Progenitor cell of endocrine pancreas (in vitro differentiated cells): ENCODE data around the gene PTH1R. TPM values are rescaled to one million over a fixed set of nuclear protein-coding genes. Genes with fewer than 3 reads are reported as not detected.
"Not testable (repeated sequence)": the region's sequence is repeated elsewhere in the genome, so short reads cannot be mapped to it uniquely, and the experiment has no call there.

Experiments
- DNase-seq: peaks from one replicate; pipeline ENCODE4 v3.0.0; 2021; ENCODE audit warnings: low spot score; ENCODE audit not compliant: unreplicated experiment
- H3K27ac Mint-ChIP-seq: 2 replicates; pipeline ENCODE4 v1.8.0; 2021; ENCODE audit warnings: mild to moderate bottlenecking, moderate library complexity, mixed read lengths
- H3K27me3 Mint-ChIP-seq: 2 replicates; pipeline ENCODE4 v1.8.0; 2021; ENCODE audit warnings: mixed read lengths
- H3K36me3 Mint-ChIP-seq: 2 replicates; pipeline ENCODE4 v1.8.0; 2022; ENCODE audit warnings: mixed read lengths; ENCODE audit not compliant: insufficient read depth
- H3K4me1 Mint-ChIP-seq: 2 replicates; pipeline ENCODE4 v1.8.0; 2021; ENCODE audit warnings: low read depth, mixed read lengths
- H3K4me3 Mint-ChIP-seq: 2 replicates; pipeline ENCODE4 v1.8.0; 2021; ENCODE audit warnings: low read depth, mild to moderate bottlenecking, moderate library complexity, mixed read lengths
- H3K9me3 Mint-ChIP-seq: 2 replicates; pipeline ENCODE4 v1.8.0; 2021; ENCODE audit warnings: low read depth, mixed read lengths
- total RNA-seq: library from RNA; stranded (reverse); gene quantifications from 2 replicates; pipeline ENCODE4 v1.2.1, GENCODE V29; 2021
- TF ChIP-seq, protein P1 (sequence below): fragments of 200-600 bp; sonication (generic); IDR thresholded peaks from one replicate; pipeline ENCODE4 v1.5.0; 2021; ENCODE audit warnings: antibody characterized with exemption, mild to moderate bottlenecking; ENCODE audit not compliant: unreplicated experiment

Gene PTH1R
- total RNA-seq, 1 donor from 2014 or later: 0.26 TPM

- no peak overlapping the region for H3K4me3 Mint-ChIP-seq
- H3K27me3 Mint-ChIP-seq: peaks cover 4% of the 10 kb centered on the region
- no peak for DNase-seq
- H3K9me3 Mint-ChIP-seq: no peaks in the 10 kb centered on the region
- H3K27ac Mint-ChIP-seq: no peak overlapping the region
- H3K4me1 Mint-ChIP-seq: no peaks in the 10 kb centered on the region
- TF ChIP-seq, protein P1, sequence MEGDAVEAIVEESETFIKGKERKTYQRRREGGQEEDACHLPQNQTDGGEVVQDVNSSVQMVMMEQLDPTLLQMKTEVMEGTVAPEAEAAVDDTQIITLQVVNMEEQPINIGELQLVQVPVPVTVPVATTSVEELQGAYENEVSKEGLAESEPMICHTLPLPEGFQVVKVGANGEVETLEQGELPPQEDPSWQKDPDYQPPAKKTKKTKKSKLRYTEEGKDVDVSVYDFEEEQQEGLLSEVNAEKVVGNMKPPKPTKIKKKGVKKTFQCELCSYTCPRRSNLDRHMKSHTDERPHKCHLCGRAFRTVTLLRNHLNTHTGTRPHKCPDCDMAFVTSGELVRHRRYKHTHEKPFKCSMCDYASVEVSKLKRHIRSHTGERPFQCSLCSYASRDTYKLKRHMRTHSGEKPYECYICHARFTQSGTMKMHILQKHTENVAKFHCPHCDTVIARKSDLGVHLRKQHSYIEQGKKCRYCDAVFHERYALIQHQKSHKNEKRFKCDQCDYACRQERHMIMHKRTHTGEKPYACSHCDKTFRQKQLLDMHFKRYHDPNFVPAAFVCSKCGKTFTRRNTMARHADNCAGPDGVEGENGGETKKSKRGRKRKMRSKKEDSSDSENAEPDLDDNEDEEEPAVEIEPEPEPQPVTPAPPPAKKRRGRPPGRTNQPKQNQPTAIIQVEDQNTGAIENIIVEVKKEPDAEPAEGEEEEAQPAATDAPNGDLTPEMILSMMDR: no peak
- peaks cover 2% of the 10 kb centered on the region for H3K36me3 Mint-ChIP-seq
These were observed 30.4 kb downstream of the PTH1R start for GRCh38 chr3:46907960-46908293.

DNA sequence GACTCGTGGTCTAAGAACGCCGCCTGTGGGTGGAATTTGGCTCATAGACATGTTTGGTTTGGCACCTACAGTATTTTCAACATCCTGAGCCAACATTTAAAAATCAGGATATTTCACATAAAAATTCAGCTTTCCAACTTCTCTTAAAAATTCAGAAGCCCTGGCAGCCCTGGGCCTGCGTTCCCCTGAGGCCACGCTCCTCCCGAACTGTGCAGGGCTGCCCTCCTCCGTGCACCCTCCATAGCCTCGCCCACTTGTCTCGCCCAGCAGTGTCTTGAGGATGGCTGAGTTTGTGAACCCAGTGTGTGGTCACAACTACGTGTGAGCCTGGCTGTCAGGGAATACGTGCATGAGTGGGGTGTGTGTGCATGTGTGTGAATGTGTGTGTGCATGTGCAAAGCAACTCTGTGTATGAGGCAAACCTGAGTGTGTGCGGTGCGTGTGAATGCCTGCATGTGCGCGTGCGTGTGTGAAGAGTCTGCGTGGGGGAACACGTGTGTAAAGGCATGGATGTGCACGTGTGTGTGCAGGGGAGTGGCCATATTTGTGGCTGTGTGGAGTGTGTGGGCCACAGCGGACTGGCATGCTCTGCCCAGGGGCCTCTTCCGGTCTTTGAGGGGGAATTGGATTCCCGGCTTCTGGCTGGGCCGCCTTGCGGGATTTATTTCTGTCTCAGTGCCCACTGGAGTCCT is 30.9 kb downstream of the PTH1R start:
- no peak for DNase-seq
- Mint-ChIP-seq H3K9me3 (no peaks in the 10 kb centered on the region), H3K27ac (no peak overlapping the region), H3K27me3 (peaks cover 4% of the 10 kb centered on the region), H3K4me1 (no peaks in the 10 kb centered on the region), H3K36me3 (peaks cover 2% of the 10 kb centered on the region), H3K4me3 (no peak overlapping the region)
- TF ChIP-seq, protein P1: no peak

DNA sequence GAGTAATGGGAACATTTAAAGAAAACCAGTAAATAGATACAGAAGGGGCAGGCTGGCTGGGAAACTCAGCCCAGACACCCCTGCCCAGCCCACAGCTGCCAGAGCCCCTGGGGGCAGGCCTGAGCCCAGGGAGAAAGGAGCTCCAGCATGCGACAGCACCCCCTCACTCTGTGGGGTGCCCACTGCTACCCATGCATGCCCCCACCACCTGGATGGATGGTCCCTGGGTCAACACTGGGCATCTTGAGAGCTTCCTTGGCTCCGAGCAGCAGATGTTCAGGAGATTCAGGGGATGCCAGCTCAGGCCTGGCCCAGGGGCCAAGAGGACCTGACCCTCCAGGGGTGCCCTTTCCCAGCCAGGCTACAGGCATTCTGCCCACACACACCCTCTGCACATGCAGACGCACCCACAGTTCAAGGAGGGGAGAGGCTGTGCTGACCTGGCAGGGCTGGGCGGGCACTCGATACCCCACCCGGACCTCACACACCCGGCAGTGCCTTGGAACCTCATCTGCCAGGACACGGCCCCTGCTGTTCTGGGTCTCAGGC is 31.5 kb downstream of the PTH1R start:
- no peaks in the 10 kb centered on the region for H3K4me1 Mint-ChIP-seq
- H3K36me3 Mint-ChIP-seq: peaks cover 2% of the 10 kb centered on the region
- no peak for DNase-seq
- H3K27ac Mint-ChIP-seq: no peak overlapping the region
- H3K4me3 Mint-ChIP-seq: no peak overlapping the region
- peaks cover 4% of the 10 kb centered on the region for H3K27me3 Mint-ChIP-seq
- TF ChIP-seq, protein P1: no peak
- H3K9me3 Mint-ChIP-seq: no peaks in the 10 kb centered on the region

DNA sequence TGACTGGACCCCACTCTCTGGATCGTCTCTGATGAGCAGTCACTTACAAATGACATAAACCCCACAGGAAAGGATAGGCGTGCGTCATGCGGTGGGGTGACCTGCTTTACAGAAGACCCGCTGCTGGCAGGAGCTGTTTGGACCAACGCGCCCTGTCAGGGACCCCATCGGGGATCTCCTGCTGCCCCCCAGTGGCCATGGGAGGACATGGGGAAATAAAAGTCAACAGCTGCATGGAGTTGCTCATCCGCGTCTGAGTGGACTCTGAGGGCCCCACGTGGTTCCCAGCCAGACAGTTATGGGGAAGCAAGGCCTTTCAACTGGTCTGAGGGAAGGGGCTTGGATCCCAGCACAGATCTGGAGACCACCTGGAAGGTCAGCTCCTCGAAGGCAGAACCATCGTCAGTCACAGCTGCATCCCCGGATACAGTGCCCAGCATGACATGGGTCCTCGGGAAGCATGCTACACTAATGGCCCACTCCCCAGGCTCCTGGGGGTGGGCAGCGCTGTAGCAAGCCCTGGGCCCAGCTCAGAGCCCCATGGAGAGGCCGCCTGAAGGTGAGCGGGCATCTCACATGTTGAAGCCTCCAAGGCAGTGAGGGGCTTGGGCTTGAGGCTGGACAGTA is 32.1 kb downstream of the PTH1R start:
- H3K27ac Mint-ChIP-seq: no peak overlapping the region
- no peaks in the 10 kb centered on the region for H3K9me3 Mint-ChIP-seq
- peaks cover 2% of the 10 kb centered on the region for H3K36me3 Mint-ChIP-seq

GRCh38 chr3:46910166-46910760 is 32.7 kb downstream of the PTH1R start:
- TF ChIP-seq, protein P1: no peak
- Mint-ChIP-seq H3K36me3 (peaks cover 2% of the 10 kb centered on the region), H3K27me3 (peaks cover 4% of the 10 kb centered on the region), H3K9me3 (no peaks in the 10 kb centered on the region), H3K4me3 (no peak overlapping the region), H3K27ac (no peak overlapping the region), H3K4me1 (no peaks in the 10 kb centered on the region)
- no peak for DNase-seq

More for the DNA sequence above, 32.1 kb downstream of the PTH1R start:
- peak; percentile 78 for DNase-seq
- TF ChIP-seq, protein P1: peak; percentile 92
- Mint-ChIP-seq H3K4me1 (no peaks in the 10 kb centered on the region), H3K27me3 (peaks cover 4% of the 10 kb centered on the region), H3K4me3 (no peak overlapping the region)

- H3K9me3 Mint-ChIP-seq, H3K27me3 Mint-ChIP-seq, H3K4me3 Mint-ChIP-seq, DNase-seq, H3K36me3 Mint-ChIP-seq, H3K4me1 Mint-ChIP-seq: not testable (repeated sequence)
- H3K27ac Mint-ChIP-seq: peak overlapping the region; percentile 40
These were observed 33.4 kb downstream of the PTH1R start for GRCh38 chr3:46910914-46911313.
